Astrocyte (in vitro differentiated cells and primary cell): ENCODE results near the gene CNST.

ENCODE experiments used
- EZH2 ChIP-seq: IDR thresholded peaks from 2 replicates; pipeline ENCODE4 v1.6.1; 2012; ENCODE audit warnings: mild to moderate bottlenecking, low read length, inconsistent platforms; ENCODE audit not compliant: insufficient read depth
- TF ChIP-seq, protein P1 (sequence below): IDR thresholded peaks from 2 replicates; pipeline ENCODE4 v1.5.1; 2011; ENCODE audit warnings: low read depth, mild to moderate bottlenecking, inconsistent platforms, low read length, moderate library complexity; ENCODE audit not compliant: insufficient read depth

- TF ChIP-seq, protein P1, sequence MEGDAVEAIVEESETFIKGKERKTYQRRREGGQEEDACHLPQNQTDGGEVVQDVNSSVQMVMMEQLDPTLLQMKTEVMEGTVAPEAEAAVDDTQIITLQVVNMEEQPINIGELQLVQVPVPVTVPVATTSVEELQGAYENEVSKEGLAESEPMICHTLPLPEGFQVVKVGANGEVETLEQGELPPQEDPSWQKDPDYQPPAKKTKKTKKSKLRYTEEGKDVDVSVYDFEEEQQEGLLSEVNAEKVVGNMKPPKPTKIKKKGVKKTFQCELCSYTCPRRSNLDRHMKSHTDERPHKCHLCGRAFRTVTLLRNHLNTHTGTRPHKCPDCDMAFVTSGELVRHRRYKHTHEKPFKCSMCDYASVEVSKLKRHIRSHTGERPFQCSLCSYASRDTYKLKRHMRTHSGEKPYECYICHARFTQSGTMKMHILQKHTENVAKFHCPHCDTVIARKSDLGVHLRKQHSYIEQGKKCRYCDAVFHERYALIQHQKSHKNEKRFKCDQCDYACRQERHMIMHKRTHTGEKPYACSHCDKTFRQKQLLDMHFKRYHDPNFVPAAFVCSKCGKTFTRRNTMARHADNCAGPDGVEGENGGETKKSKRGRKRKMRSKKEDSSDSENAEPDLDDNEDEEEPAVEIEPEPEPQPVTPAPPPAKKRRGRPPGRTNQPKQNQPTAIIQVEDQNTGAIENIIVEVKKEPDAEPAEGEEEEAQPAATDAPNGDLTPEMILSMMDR, result no peak
- TF ChIP-seq EZH2, result no peak
Measured at GRCh38 chr1:246599315-246599714, 33.1 kb downstream of the CNST start.
